KG1 (cell line): ENCODE measurements around the gene CTSD.
"Not testable (repeated sequence)": the region's sequence is repeated elsewhere in the genome, so short reads cannot be mapped to it uniquely, and the experiment has no call there.

ENCODE experiments used
- DNase-seq: peaks from one replicate; lab custom pipeline; 2025; lab: John Stamatoyannopoulos, UW

The CTSD gene

DNA sequence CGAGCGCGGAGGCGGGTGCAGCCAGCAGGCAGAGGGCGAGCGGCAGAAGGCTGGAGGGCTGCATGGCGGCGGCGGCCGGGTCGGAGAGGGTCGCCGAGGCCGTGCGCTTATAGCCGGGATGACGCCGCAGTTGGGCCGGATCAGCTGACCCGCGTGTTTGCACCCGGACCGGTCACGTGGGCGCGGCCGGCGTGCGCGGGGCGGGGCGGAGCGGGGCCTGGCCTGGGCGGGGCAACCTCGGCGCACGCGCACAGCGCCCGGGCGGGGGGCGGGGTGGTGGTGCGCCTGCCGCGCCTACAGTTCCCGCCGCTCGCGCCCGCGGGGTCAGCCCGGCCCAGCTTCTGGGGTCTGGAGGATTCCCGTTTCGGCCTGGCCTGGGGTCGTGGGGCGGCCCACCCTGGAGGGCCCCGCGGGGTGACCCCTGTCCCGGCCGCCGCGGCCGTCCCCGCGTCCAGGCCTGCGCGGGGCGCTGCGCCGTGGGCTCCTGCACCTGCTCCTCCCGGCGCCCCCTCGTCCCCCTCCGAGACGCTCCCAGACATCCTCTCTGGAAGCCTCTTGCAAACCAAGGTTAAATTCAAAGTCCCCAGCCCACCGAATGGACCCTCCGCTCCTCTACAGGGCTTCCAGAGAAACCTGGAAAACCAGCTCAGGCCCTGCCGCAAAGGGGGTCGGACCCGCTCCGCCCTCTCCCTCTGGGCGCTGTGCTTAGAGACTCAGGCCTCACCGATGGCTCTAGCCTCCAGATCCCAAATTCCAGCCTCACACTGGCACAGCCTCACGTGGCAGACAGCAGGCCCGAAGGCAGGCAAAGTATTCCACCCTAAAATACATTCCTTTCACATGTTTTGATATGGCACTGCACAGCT, at the start of gene CTSD:
Gene CTSD (minus strand): TSS at position 132 of the 866 bp plus-strand sequence. CDS start 68 bp downstream, at position 64.
- DNase-seq: peak; percentile 56

DNA sequence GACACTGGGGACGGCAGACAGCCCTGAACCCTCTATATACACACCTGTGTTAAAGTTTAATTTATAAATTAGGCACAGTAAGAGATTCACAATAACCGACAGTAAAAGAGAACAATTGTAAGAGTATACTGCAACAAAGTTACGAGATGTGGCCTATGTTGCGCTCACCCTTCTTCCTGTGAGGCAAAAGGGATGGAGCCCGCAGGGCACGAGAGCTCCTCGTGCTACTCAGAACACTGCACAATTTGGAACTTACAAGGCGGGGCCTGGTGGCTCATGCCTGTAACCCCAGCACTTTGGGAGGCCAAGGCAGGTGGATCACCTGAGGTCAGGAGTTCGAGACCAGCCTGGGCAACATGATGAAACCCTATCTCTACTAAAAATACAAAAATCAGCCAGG, 49.6 kb upstream of the CTSD start:
- DNase-seq: not testable (repeated sequence)

DNA sequence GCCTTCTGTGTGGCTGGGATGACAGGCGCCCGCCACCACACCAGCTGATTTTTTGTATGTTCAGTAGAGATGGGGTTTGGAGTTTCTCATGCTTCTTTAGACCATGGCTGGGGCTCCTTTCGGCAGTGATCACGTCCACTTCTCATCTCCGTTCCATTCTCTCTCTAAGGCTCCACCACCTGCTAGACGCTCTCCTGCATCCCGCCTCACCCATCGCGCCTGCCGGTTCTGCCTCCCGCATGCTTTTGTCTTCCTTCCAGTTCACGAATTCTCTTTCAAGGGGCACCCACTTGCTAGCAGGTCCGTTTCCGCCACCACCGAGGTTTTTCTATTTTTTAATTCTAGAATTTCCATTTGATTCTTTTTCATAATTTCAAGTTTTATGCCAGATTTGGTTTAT, 49.1 kb upstream of the CTSD start:
- DNase-seq: no peak

DNA sequence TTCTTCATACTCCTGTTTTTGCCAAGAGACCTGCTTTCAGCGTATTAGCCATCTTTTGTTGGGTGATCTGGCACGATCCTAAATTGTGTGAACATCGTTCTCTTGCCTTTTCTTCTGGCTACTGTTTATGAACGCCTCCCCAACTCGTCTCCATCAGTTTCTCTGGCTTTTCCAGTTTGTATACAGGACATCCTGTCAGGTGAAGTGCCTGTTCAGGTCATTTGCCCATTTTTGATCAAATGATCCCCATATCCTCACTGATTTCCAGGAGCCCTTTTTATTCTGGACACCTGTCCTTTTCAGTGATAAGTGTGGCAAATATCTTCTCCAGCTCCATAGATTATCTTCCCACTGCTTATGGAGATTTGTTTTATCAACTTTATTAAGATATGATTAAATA, 48.5 kb upstream of the CTSD start:
- no peak for DNase-seq

DNA sequence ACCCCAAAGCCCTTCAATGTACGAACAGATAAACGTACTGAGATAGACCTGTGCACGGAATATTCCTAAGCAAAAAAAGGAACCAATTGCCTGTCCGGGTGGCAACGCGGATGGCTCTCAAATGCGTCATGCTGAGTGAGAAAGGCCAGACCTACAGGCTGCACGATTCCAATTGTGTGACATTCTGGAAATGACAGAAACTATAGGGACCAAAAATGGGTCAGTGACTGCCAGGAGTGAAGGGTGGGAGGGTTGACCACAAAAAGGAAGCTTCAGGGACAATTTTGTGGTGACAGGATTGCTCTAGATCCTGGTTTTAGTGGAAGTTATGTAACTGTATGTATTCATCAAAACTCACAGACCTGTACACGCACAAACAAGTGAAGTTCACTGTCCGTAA, 47.0 kb upstream of the CTSD start:
- no peak for DNase-seq

DNA sequence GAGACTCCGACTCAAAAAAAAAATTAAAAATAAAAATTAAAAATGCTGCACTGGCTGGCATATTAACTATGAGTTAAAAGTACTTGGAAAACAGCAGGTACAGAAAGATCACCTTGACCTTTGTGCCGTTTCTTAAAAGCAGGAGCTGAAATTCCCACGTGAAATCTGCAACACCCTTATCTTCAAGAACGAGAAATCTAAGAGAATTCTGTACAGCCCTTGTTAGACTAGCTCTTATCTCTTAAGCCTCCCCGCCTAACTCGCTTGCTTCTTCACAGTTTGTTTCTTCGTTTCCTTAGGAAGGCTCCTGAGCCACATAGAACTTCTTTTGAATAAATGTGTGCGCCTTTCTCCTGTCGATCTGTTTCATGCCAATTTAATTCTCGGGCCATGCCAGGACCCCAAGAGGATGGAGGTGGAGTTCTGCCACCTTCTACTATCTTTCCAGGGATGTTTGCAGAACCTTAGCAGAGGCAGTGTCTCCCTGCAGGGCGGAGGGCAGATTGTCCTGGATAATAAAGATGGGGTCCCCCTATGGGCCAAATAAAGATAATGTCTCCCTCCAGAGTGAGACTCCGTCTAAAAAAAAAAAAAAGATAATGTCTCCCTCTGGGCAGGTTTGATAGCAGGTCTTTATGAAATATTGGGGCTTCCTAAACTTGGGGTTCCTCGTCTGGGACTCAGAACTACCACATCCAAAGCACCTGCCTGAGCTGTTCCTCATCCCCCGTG, 43.7 kb upstream of the CTSD start:
- no peak for DNase-seq

DNA sequence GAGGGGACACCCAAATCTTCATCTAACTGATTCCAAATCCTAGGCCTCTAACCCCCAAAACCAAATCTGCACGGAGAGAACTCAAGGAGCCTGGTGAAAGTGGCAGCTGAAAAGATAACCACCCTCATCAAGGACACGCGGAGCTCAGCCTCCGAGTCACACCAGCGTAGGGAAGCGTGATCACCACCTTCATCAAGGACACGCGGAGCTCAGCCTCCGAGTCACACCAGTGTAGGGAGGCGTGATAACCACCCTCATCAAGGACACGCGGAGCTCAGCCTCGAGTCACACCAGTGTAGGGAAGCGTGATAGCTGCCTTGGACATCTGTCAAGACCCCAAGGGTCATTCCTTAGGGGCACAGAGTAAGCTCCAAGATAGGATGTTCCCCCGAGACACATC, 41.8 kb upstream of the CTSD start:
- DNase-seq: no peak

DNA sequence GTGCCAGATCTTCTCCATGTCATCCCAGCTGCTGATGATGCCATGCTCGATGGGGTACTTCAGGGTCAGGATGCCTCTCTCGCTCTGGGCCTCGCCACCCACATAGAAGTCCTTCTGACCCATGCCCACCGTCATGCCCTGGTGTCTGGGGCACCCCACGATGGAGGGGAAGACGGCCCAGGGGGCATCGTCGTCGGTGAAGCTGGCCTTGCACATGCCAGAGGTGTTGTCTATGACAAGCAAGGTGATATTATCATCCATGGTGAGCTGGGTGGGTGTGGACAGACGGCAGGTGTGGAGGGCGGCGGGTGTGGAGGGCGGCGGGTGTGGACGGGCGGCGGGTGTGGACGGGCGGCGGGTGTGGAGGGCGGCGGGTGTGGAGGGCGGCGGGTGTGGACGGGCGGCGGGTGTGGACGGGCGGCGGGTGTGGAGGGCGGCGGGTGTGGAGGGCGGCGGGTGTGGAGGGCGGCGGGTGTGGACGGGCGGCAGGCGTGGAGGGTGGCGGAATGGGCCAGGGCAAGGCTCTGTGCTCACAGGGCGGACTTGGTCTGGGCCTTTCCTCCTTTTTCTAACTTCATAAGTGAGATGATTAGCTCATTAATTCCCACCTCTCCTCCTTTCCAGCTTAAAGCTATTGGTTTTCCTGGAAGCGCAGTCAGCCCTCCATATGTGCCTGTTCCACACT, 40.2 kb upstream of the CTSD start:
- not testable (repeated sequence) for DNase-seq

DNA sequence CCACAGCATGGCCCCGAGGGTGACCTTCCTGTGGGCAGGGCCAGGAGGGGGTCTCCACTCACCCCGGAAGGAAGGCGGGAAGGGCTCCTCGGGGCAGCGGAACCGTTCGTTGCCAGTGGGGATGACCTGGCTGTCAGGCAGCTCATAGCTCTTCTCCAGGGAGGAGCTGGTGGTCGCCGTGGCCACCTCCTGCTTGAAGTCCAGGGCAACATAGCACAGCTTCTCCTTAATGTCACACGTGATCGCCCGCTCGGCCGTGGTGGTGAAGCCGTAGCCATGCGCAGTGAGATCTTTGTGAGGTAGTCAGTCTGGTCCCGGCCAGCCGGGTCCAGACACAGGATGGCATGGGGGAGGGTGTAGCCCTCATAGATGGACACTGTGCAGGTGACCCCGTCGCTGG, 39.5 kb upstream of the CTSD start:
- no peak for DNase-seq

DNA sequence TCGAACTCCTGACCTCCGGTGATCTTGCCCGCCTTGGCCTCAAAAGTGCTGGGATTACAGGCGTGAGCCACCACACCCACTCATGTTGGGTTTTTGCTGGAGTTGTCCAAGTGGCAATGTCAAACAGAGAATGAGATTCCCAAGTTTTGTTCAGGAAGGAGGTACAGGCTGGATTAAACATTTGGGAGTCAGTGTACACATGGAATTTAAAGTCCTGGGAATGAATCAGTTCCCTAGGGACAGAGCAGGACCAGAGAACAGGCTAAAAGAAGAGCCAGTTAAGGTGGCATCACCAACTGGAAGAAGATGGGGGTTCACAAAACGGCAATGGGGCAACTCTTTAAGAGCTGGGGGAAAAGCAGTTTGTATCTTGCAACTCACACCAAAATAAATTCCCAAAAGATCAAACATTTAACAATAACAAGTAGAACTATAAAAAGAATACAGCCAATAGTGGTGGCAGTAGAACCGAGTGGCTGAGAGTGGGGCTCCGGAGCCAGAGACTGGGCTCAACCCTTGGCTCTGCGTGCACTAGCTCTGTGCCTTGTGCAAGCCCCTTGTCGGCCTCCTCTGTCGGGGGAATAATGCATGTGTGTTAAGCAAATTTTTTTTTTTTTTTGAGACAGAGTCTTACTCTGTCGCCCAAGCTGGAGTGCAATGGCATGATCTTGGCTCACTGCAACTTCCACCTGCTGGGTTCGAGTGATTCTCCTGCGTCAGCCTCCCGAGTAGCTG, 33.8 kb upstream of the CTSD start:
- DNase-seq: no peak

DNA sequence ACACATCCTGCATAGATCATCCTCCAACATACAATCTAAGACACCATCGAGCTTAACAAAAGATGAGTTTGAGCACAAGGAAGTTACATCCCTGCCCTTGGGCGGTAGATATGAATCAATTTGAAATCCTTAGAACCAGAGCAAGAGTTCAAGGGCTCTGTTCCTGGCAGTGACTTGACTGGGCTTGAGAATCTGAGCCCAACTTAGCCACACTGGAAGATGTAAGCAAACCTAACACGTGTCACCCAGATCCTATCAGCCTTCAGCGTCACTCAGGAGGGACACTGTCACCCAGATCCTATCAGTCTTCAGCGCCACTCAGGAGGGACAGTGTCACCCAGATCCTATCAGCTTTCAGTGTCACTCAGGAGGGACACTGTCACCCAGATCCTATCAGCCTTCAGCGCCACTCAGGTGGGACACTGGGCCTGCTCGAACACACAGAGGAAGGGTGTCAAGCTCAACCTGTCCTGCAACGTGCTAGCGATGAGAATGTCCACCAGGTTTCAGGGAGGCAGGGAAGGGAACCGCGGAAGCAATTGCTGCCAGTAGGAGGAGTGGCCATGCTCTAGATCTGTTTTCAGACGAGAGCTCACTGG, 32.8 kb upstream of the CTSD start:
- DNase-seq: no peak

DNA sequence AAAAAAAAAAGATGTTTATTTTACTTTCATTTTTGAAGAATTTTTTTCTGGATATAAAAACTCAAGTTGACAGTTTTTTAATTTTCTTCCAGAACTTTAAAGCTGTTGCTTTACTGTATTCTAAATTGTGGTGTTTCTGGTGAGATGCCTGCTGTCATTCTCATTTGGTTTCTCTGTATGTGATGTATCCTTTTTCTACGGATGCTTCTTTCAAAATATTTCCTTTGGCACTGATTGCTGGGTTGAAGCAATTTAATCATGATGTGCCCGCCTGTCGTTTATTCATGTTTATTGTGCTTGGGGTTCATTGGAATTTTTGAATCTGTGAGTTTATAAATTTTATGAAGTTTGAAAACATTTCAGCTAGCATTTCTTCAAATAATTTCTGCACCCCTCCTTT, 29.4 kb upstream of the CTSD start:
- DNase-seq: no peak

DNA sequence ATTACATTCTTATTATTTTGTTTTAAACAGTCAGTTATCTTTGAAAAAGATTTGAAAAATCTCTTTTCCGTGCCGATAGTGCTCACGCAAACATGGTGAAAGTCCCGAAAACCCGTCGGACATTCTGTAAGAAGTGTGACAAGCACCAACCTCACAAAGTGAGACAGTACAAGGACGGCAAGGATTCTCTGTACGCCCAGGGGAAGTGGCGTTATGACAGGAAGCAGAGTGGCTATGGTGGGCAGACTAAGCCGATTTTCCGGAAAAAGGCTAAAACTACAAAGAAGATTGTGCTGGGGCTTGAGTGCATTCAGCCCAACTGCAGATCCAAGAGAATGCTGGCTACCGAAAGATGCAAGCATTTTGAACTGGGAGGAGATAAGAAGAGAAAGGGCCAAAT, 28.7 kb upstream of the CTSD start:
- no peak for DNase-seq

DNA sequence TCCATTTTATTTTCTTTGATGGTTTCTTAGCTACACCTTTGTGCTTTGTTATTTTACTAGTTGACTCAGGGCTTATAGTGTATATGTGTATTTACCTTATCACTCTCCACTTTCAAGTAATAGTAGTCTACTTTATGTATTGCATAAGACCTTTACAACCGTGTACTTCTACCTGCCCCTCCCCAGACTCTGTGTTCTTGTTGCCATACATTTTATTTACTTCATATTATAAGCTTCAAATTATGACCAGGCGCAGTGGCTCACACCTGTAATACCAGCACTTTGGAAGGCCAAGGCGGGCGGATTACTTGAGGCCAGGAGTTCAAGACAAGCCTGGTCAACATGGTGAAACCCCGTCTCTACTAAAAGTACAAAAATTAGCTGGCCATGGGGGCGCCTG, 28.2 kb upstream of the CTSD start:
- DNase-seq: no peak

DNA sequence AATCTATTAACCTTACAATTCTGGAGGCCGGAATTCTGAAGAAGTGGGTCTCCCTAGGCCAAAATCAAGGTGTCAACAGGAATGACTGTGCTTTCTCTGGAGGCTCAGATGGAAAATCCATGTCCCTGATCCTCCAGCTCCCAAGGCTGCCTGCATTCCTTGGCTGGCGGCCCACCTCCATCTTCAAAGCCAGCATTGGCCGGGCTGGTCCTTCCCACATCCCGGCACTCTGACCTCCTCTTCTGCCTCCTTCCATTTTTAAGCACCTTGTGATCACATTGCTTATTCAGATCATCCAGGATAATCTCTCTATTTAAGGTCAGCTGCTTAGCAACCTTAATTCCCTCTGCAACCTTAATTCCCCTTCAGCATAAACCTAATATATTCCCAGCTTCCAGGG, 22.7 kb upstream of the CTSD start:
- no peak for DNase-seq

DNA sequence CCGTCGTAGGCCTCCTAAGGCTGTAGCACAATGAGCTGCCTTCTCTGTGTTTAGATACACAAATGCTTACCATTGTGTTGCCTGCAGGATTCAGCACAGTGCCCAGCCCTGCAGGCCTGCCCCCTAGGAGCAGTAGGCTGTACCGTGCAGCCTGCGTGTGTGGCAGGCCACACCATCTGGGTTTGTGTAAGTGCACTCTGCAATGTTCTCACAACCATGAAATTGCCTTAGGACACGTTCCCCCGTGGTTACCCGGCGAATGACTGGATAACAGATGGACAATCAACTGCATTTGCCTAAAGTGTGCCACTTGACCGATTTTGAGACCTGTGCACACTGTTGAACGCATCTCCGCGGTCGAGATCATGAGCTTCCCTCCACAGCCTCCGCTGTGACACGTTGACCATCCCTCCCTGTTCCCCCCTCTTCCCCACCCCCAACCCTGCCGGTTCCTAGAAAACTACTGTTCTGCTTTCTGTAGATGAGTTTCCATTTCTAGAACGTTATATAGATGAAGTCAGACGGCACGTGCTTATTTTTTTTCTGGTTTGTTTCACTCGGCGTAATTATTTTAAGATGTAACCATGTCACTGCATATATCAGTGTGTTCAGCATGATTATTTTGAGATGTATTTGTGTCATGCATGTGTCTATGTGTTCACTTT, 22.2 kb upstream of the CTSD start:
- DNase-seq: no peak

DNA sequence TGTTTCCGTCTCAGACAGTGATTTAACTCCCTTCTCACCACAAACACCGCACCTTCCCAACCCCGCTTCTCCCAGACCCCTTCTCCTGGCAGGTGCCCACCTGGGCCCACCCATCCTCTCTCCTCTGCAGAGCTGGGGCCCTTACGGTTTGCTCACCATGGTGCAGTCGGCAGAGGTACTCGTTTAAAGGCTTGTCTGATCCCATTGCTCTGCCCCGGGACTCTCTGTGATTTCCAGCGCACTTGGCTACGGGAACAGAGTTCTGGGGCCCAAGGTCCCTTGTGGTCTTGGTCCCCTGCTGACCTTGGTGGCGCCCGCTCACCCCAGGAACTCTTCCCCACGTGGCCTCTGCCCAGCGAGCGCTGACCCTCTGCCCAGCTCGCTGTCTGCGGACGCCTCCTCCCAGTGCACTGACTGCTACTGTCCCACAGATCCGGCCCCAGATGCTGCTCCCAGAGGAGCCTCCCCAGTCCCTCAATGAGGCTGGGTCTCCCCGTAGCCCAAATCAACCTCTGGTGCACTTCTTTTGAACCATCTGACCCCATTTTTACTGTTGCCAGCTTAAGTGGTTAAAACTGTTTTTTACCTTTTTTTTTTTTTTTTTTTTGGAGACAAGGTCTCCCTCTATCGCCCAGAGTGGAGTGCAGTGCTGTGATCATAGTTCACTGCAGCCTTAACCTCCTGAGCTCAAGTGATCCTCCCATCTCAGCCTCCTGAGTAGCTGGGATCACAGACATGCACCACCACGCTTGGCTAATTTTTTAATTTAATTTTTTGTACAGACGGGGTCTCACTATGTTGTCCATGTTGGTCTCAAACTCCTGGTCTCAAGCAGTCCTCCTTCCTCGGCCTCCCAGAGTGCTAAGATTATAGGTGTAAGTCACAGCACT, 21.3 kb upstream of the CTSD start:
- no peak for DNase-seq

DNA sequence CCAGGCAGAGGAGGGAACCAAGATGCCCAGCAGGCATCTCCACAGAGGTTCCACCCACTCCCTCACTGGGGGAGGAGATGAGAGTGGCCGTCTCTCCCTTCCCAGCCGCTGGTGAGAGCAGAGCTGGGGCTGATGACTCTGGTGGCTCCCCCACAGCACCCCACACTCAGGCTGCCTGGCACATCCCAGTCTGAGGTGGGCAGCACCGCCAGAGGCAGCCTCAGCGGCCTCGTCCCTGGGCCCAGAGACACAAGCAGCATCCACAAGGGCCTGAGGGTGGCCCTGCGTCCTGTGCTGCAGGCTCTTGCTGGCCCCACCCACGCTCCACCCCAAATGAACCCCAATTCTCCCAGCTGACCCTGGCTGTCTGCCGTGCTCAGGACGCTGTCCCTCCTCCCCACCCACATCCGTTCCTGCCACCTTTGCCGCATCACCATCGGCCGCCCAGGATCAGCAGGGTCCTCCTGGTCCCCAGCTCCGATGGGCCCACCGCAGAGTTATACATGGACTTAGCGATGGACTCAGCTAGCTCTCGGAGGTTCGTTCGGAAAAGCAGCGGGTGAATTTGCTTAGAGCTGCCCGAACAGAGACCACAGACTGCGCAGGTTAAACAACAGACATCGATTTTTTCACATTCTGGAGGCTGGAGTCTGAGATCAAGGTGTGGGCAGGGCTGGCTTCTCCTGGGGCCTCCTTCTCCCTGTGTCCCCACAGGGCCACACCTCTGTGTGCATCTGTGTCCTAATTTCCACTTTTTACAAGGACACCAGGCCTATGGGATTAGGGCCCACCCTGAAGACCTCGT, 20.2 kb upstream of the CTSD start:
- no peak for DNase-seq
